ENCODE results near the gene SLC45A2. TPM values are rescaled to one million over a fixed set of nuclear protein-coding genes. Genes with fewer than 3 reads are reported as not detected.
"Not testable (repeated sequence)": the region's sequence is repeated elsewhere in the genome, so short reads cannot be mapped to it uniquely, and the experiment has no call there.

The SLC45A2 gene, protein sequence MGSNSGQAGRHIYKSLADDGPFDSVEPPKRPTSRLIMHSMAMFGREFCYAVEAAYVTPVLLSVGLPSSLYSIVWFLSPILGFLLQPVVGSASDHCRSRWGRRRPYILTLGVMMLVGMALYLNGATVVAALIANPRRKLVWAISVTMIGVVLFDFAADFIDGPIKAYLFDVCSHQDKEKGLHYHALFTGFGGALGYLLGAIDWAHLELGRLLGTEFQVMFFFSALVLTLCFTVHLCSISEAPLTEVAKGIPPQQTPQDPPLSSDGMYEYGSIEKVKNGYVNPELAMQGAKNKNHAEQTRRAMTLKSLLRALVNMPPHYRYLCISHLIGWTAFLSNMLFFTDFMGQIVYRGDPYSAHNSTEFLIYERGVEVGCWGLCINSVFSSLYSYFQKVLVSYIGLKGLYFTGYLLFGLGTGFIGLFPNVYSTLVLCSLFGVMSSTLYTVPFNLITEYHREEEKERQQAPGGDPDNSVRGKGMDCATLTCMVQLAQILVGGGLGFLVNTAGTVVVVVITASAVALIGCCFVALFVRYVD
- polyA plus RNA-seq (ENCODE audit: insufficient read length in 3 of 3) = under 1 TPM; 0.26 to 0.51 (median 0.47) TPM

DNA sequence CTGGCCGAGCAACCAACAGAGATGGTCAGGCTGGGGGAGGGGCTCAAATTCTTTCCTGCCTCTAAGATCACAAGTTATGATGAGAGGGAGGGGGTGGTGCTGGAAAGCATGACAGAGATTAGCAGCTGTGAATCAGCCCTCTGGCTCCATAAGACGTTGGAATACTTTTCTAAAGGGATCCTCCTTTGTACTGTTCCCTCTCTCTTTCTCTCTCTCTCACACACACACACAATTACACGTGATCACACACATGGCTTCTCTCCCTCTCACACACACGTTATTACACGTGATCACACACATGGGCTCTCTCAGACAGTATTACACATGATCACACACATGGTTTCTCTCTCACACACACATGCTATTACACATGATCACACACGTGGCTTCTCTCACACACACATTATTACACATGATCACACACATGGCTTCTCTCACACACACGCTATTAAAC is at the start of gene SLC45A2:
Gene SLC45A2 (minus strand): TSS at position 23 of the 454 bp plus-strand sequence. CDS start 110 bp downstream, outside the sequence.
- no peak for DNase-seq (ENCODE audit: low read depth in 3 of 3, low spot score in 2 of 3)

- no peak for DNase-seq (ENCODE audit: low read depth in 3 of 3, low spot score in 2 of 3)
Measured at GRCh38 chr5:34031966-34032365, 47.5 kb upstream of the SLC45A2 start.

- DNase-seq (ENCODE audit: low read depth in 3 of 3, low spot score in 2 of 3) = no peak
Measured at GRCh38 chr5:34031117-34031516, 46.6 kb upstream of the SLC45A2 start.

GRCh38 chr5:34030585-34030984 is 46.1 kb upstream of the SLC45A2 start:
- not testable (repeated sequence) for DNase-seq (ENCODE audit: low read depth in 3 of 3, low spot score in 2 of 3)

DNA sequence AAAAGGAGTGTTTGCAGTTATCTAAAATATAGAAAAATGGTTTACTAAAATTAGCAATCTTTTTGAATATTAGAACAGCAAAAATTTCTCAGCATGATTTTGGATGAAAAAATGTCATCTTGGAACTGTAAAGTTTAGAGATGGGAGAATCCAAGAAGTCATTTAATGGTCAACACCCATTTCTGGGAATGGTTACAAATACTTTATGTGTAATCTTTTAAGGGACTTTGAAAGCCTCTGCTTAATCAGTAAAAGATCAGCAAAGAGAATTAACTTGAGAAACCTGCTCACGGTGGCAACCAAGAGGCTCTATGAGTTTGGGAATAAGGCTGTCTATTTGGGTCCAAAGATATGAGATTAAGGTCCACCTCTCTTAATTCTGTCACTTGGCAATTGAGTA is 45.6 kb upstream of the SLC45A2 start:
- no peak for DNase-seq (ENCODE audit: low read depth in 3 of 3, low spot score in 2 of 3)

GRCh38 chr5:34028349-34028748 is 43.9 kb upstream of the SLC45A2 start:
- no peak for DNase-seq (ENCODE audit: low read depth in 3 of 3, low spot score in 2 of 3)

DNA sequence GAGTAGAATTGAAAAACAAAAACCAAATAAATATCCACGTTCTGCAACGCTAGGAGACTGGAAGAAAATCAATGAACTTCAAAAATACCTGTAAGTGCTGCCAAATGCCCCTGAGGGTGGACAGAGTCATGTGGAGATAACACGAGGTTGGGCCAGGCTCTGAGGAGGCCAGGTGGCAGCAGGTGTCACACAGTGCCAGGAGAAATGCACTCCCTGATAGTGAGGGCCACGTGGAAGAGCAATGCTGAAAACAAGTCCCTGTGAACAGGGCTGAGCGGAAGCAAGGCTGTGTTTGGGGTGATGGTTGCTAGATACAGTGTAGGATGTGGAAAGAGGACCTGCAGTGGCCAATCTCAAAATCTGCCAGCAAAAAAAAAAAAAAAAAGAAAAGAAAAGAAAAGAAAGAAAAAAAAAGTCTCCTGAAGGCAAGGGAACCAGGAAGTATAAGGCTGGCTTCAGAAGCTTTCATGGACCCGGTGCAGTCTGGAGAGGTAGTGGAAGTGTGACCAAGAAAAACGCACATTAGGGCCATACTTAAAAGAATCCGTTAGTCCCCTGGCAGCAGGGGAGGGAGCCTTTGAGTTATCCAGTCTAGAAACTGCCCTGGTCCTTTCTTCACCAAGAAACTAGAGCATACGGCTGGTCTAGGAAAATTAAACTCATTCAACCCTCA is 41.7 kb upstream of the SLC45A2 start:
- DNase-seq (ENCODE audit: low read depth in 3 of 3, low spot score in 2 of 3) = no peak

GRCh38 chr5:34022121-34022705 is 37.7 kb upstream of the SLC45A2 start:
- no peak for DNase-seq (ENCODE audit: low read depth in 3 of 3, low spot score in 2 of 3)

DNA sequence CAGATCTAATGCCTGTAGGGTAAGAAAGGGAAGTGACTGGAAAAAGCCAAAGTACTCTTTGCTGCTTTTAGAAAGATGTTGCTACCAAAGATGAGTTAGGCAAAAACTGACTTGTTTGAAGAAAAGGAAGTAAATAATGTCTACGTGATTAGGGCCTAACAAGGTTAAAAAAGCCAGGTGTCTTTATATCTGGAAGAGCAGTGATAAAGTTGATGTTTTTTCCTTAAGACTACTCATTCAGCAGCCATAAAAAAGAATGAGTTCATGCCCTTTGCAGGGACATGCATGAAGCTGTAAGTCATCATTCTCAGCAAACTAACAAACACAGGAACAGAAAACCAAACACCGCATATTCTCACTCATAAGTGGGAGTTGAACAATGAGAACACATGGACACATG is 36.8 kb upstream of the SLC45A2 start:
- no peak for DNase-seq (ENCODE audit: low read depth in 3 of 3, low spot score in 2 of 3)

DNA sequence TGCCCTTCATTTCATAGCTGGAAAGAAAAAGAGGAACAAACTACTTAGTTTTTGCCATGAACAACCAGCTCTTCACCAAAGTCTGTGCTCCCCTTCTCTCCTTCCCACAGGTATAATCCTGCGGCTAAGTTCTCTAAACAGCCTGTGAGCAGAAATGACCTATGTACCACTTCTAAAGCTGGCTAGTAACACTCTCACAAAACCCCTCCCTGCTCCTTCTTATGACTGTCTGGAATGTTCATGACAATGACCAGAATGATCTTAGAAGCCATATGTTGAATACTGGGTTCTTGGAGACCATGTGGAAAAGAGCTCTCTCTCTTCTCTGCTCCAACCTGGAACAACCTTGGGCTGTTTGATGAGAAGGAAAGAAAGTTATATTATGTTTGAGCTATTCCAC is 36.2 kb upstream of the SLC45A2 start:
- no peak for DNase-seq (ENCODE audit: low read depth in 3 of 3, low spot score in 2 of 3)

DNA sequence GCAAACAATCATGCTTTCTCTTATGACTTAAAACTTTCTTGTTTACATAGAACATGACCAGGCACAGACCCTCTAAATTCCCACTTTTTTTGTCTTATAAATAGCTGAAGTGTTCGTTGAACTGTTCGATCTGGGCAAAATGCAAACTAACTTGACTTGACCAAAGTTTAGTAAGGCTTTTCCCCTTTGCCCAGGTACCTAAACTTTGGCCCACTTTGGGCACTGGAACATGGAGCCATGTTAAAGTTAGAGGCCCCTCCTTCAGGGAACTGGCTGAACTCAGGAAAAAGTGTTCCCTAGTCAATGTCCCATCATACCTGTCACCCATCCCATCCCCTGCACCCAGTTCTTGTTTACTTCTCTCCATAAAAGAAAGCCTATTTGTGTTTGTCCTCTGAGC is 32.8 kb upstream of the SLC45A2 start:
- DNase-seq (ENCODE audit: low read depth in 3 of 3, low spot score in 2 of 3) = no peak

GRCh38 chr5:34016750-34017149 is 32.3 kb upstream of the SLC45A2 start:
- no peak for DNase-seq (ENCODE audit: low read depth in 3 of 3, low spot score in 2 of 3)

- no peak for DNase-seq (ENCODE audit: low read depth in 3 of 3, low spot score in 2 of 3)
Measured at GRCh38 chr5:34016222-34016621, 31.7 kb upstream of the SLC45A2 start.

GRCh38 chr5:34015120-34015822 is 30.8 kb upstream of the SLC45A2 start:
- no peak for DNase-seq (ENCODE audit: low read depth in 3 of 3, low spot score in 2 of 3)

DNA sequence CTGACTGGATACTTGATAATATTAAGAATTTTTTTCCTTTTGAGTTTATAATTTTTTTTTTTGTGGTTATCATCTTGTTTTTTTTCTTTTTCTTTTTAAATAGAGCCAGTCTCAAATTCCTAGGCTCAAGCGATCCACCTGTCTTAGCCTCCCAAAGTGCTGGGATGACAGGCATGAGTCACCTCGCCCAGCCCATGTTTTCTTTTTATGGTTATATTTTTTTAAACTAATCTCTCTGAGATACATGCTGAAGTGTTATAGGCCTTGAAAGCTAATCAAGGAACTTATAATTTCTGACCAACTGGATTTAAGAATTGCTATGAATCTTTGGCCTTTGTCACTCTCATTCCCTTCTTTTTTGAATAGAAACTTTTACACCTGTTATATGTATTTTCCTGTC is 30.1 kb upstream of the SLC45A2 start:
- no peak for DNase-seq (ENCODE audit: low read depth in 3 of 3, low spot score in 2 of 3)

DNA sequence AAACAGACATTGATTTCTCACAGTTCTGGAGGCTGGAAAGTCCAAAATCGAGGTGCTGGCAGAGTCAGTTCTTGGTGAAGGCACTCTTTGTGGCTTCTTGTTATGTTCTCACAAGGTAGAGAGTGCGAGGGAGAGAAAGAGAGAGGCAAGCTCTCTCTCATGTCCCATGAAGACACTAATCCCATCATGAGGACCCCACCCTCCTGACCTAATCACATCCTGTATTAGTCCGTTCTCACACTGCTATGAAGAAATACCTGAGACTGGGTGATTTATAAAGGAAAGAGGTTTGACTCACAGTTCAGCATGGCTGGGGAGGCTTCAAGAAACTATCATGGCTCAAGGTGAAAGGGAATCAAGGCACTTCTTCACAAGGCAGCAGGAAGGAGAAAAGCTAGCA is 29.1 kb upstream of the SLC45A2 start:
- DNase-seq (ENCODE audit: low read depth in 3 of 3, low spot score in 2 of 3) = no peak

- no peak for DNase-seq (ENCODE audit: low read depth in 3 of 3, low spot score in 2 of 3)
Measured at GRCh38 chr5:34012791-34013190, 28.3 kb upstream of the SLC45A2 start.

DNA sequence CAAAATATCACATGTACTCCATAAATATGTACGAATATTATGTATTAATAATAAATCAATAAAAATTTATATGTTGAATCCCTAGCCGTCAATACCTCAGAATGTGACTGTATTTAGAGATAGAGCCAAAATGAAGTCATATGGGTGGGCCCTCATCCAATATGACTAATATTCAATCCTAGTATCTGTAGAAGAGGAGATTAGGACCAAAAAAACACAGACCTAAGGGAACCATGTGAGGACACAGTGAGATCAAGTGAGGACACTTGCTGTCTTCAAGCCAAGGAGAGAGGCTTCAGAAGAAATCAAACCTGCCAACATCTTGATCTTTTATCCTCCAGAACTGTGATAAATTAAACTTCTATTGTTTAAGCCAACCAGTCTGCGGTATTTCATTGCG is 27.0 kb upstream of the SLC45A2 start:
- no peak for DNase-seq (ENCODE audit: low read depth in 3 of 3, low spot score in 2 of 3)

DNA sequence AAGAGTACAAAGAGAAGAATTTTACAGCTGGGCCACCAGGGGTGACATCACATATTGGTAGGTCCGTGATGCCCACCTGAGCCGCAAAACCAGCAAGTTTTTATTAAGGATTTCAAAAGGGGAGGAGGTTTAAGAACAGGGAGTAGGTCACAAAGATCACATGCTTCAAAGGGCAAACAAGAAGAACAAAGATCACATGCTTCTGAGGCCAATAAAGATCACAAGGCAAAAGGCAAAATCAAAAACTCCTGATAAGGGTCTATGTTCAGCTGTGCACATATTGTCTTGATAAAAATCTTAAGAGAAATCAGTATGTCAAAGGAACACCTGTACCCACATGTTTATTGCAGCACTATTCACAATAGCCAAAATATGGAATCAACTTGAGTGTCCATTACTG is 25.7 kb upstream of the SLC45A2 start:
- not testable (repeated sequence) for DNase-seq (ENCODE audit: low read depth in 3 of 3, low spot score in 2 of 3)

GRCh38 chr5:34009610-34010009 is 25.1 kb upstream of the SLC45A2 start:
- no peak for DNase-seq (ENCODE audit: low read depth in 3 of 3, low spot score in 2 of 3)

- DNase-seq (ENCODE audit: low read depth in 3 of 3, low spot score in 2 of 3) = no peak
Measured at GRCh38 chr5:34008802-34009201, 24.3 kb upstream of the SLC45A2 start.
